ENCODE measurements around the gene EFNB1.
"Not testable (repeated sequence)": the region's sequence is repeated elsewhere in the genome, so short reads cannot be mapped to it uniquely, and the experiment has no call there.

EFNB1 gene

DNA sequence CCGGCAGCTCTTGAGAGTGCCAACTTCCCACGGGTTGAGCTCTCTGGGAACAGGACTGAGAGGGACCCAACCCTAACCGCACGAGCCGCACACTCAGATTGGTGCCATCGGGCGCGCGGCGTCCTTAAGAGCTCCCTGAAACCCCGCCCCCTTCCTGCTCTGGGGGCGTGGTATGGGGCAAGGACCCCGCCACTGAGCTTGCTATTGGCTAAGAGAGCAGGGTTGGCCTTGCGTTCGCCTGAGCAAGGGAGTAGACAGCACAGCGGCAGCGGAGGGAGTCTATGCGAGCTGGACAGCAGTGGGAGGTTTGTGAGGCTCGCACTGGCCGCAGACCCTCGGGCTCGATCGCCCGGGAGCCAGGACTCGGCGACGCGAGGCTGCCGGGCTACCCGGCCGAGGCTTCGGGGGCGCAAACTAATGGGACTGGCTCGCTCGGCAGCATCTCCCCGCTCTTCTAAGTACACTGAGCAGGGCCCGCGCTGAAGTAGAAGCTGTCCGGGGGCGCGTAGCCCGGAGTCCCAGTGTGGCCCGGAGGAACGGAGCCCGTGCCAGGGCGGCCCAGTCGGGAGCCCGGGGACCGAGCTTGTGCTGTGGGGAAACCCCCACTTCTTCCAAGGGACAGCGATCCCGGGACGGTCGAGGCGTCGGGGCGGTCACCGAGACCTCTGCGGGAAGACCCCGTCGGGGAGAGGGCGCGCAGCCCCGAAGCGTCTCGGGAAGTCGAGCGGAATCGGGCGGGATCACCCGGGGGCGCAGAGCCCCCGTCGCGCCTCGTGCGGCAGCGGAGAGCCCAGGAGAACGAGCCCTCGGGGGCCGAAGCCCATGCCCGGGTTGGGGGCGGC, at the start of gene EFNB1:
EFNB1 (plus strand) TSS at position 282 of the 842 bp plus-strand sequence. CDS start 756 bp downstream, outside the sequence.
- DNase-seq, result peak; percentile 86

DNA sequence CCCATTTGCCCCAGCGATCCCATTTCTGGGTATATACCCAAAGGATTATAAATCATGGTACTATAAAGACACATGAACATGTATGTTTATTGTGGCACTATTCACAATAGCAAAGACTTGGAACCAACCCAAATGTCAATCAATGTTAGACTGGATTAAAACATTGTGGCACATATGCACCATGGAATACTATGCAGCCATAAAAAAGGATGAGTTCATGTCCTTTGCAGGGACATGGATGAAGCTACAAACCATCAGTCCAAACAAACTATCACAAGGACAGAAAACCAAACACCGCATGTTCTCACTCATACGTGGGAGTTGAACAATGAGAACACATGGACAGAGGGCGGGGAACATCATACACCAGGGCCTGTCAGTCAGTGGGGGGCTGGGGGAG, 47.5 kb upstream of the EFNB1 start:
- DNase-seq, result not testable (repeated sequence)

DNA sequence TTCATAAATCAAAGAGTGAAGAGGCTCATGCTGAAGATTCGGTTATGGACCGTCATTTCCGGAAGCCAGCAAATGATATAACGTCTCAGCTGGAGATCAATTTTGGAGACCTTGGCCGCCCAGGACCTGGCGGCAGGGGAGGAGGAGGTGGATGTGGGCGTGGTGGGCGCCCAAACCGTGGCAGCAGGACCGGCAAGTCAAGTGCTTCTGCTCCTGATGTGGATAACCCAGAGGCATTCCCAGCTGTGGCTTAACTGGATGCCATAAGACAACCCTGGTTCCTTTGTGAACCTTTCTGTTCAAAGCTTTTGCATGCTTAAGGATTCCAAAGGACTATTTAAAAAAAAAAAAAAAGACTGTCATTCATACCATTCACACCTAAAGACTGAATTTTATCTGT, 44.0 kb upstream of the EFNB1 start:
- DNase-seq, result no peak

DNA sequence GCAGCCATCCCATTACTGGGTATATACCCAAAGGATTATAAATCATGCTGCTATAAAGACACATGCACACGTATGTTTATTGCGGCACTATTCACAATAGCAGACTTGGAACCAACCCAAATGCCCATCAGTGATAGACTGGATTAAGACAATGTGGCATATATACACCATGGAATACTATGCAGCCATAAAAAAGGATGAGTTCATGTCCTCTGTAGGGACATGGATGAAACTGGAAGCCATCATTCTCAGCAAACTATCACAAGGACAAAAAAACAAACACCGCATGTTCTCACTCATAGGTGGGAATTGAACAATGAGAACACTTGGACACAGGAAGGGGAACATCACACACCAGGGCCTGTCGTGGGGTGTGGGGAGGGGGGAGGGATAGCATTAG, 42.2 kb upstream of the EFNB1 start:
- not testable (repeated sequence) for DNase-seq

DNA sequence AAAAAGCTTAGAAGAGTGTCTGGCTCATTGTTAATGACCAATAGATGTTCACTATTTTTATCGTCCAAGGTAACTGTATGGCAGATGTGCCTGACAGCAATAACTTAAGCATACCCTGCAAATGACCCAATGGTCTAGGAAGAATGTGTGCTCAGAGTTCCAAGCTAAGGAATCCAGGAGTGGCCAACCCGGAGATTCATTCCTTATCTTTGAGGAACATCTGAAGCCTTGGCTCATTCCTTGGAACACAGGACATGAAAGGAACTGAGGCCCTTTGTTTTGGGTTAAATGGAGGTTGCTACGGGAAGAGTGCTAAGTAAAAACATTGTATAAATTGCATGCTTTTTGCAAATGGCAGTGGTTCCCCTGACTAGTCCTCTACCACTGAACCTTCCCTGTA, 38.9 kb upstream of the EFNB1 start:
- no peak for DNase-seq

DNA sequence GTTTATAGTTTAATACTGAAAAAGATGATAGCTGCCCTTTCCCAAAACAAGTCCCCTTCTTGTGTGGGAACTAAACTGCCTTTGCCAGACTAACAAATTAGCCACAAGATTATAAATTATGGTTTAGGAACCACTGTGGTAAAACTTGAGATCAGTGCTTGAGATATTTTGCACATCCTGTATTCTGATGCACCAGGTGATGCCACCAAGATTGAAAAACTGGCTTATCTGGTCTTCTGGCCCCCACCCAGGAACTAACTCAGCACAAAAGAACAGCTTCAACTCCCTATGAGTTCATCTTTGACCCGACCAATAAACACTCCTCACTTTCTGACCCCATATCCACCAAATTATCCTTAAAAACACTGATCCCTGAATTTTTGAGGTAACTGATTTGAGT, 36.7 kb upstream of the EFNB1 start:
- no peak for DNase-seq

DNA sequence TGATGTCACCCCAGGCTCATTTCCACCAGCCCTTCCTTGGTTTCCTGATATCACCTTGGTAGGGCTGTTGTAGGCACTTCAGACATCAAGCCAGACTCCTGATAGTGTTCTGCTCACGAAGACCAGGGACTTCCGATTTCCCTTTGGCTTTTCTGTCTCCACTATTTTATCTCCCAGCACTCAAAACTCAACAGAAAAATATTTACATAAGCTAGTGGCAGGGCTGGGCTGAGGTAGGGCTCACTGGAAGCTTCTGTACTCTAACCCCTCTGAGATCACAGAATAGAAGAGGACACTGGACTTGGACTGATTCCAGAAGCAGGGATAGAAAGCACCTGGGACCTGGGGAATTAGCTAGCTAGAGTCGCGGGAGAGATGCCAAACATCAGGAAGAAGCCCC, 34.4 kb upstream of the EFNB1 start:
- DNase-seq, result no peak

DNA sequence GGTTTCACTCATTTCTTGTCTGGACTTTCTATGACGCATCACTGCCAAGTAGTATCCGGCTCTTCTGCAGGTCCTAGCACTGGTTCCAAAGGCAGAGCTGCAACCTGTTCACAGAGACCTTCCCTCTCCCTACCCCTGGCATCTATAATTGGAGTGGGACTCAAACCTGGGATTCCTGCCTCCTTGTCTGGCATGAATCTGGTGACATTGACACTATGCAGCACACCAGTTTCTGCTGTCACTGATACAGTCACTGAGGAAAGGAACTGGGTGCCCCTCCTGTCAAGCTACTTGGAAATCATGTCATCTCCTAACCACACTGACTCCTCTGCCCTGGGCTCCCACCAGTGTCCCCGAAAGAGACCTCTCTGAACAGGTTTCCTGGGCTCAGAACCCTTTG, 33.1 kb upstream of the EFNB1 start:
- DNase-seq, result no peak

DNA sequence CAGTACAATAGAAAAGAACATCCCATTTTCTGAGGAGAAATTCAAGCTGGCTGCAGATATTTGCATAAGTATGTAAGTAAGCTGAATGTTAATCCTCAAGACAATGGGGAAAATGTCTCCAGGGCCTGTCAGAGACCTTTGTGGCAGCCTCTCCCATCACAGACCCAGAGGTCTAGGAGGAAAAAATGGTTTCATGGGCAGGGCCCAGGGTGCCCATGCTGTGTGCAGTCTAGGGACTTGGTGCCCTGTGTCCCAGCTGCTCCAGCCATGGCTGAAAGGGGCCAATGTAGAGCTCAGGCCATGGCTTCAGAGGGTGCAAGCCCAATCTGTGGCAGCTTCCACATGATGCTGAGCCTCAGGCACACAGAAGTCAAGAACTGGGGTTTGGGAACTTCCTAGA, 30.4 kb upstream of the EFNB1 start:
- DNase-seq, result not testable (repeated sequence)

DNA sequence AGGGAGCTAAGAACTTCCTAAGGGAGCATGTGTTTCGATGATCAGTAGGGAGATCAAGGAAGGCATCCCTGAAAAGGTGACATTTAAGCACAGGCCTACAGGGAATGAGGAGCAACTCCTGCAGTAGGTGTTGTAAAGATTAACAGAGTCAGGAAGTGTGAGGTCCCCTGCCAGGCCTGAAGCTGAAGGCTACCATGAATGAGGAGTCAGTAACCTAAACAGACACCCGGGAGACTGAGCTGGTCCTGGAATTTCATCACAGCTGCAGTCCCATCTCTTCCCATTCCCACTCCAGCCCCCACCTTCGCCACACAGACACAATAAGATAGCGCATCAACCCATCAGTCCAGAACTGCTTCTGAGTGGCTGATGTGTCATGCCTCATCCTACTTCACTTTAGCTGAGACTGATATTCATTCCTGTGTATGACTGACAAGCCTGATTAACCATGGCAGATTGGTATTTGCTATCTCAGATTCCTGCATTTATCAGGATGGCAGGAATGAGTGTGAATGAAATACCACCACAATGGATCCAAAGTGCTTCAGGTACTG, 27.0 kb upstream of the EFNB1 start:
- no peak for DNase-seq

DNA sequence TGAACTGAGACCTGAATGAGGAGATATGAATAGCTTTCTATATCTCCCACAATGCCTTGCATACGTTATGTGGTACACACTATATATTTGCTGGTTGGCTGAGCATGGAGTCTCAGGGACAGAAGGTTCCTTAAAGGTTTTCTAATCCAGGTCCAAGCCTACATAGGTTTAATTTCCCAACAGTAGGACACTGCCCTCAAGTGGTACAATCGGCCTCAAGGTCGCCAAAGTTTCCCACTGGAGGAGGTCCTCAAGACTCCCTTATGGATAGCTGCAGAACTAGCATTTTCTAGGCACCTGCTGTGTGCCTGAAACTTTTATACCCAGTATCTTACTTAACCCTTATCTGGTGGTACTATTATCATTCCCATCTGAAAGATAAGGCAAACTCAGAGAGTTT, 21.0 kb upstream of the EFNB1 start:
- DNase-seq, result no peak

DNA sequence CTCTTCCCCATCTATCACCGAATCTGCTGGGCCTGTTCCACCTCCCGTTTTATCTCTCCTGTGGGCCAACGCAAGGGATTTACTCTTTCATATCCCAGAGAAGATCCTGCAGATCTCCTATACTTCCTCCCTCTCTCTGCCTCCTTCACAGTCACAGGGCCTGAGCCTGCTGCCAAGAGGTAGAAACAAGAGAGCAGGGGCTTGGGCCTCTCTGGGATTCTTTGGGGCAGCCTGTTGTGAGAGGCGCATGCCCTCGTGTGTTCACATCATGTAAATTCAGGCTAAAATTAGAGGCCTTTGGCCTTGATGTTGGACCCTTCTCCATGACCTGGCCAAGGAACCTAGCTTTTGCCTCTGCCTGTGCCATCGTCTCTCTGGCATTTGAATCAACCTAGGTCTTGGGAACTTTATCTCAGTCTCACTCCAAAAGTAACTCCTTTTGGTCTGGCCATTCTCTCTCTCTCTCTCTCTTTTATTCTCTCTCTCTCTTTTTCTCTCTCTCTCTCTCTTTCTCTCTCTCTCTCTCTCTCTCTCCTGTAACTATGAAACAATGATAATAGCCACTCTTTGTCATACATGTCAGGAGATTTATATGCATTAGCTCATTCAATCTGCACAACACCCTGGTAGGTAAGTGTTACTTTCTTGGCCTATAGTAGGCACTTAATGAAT, 20.0 kb upstream of the EFNB1 start:
- no peak for DNase-seq

DNA sequence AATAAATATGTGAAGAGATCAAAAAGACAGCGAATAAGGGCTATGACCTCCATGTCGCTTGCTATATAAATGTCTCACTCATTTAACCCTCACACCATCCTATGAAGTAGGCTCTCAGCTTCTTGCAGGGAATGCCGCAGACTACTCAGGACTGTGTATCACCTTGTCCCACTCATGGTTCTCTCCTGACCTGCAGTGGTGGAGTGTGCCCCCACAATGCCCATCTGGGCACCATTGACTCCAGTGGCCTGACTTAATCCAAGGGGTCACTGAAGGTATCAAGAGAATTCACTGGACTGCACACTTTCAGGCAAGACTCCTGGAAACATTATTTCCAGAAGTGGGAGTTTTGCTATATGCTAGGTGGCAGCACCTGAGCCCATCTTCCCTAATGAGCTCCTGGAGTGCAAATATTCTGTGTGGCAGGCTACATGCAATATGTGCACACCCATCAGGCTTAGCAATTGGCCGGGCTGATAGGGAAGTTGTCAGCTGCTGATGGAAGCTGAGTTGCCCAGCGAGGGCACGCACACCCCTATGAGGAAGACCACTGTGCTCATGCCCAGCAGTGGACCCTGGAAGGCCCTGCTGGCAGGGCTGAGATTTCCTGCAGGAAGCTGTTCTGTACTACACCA, 8.2 kb upstream of the EFNB1 start:
- no peak for DNase-seq

DNA sequence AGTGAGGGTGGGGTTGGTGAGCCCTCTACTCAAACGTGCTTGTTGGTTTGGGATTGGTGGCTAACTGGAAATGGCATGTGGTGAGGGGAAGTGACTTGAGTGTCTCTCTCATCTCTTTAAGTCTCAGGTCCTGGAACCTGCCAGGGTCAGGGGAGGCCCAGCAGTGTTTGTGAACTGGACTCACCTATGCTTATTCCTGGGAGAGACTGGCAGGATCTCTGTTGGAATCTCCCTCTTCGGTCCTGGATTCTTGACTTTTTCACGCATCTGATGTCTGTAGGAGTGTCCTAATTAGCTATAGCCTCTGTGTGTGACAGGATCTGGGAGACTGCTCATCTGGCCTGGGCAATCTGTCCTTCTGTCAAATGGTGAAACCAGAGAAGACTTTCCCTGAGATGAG, 7.2 kb upstream of the EFNB1 start:
- no peak for DNase-seq

DNA sequence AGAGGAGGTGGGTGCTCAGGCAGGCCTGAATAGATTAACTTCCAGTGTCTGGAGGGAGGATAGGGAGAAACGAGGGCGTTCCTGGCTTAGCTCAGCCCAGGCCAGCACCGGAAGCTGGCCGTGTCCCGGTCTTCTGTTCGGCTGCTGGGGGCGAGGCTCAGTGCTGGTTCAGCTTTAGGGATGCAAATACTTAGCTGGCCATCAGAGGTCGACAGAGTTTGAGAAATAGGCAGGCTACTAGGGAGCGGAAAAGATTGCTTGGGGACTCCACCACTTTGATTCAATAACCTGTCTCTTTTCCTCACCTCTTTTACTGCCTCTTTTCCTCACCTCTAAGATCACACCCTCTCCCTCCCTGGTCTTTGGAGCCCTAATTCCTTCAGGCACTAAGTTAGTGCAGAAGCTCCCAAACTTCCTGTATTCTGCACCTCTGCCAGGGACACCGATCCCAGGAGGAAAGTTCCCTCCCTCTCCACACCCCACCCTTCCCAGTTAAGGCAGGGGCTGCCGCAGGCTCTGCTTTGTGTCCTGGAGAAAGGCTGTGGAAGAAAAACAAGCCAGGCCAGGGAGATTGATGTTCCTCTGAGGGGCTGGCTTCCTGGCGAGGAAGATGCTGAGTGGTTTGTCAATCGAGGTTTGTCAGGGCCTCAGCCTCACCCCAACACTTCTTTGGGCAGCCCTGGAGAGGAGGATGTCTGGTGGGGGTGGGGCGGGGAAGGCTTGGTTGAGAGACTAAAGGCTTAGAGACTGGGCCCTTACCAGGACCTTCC, 6.0 kb upstream of the EFNB1 start:
- peak; percentile 21 for DNase-seq

DNA sequence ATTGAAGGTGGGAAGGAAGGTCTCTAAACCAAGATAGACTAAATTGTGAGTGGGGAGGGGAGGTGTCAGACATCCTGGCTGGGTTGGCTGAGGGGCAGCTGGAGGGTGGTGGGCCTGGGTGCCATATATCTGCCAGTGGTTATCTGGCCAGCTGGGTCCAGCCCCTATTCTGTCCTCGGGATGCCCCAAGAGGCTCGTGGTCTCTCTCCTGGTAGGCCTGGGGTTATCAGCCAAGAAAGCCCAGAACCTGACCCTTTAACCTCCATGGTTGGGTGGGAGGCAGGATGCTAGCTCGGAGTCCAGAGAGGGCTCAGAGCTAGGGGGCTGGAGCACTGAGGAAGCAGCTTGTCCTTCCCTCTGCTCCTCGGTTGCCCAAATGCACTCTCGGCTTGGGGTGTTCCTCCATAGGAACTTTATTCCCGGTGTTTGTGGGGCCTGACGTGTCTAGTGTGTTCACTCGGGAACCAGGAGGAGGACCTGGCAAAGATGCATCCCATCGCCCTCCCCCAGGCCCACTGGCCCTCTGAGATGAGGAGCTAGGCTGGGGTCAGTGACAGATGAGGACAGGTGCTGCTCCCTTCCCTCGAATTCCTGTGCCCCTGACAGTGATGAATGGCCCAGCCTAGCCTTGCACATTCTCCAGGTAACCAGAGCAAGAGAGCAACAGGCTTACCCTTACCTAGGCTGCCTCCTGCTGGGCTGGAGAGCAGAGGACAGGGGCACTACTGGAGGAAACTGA, 5.2 kb upstream of the EFNB1 start:
- no peak for DNase-seq

DNA sequence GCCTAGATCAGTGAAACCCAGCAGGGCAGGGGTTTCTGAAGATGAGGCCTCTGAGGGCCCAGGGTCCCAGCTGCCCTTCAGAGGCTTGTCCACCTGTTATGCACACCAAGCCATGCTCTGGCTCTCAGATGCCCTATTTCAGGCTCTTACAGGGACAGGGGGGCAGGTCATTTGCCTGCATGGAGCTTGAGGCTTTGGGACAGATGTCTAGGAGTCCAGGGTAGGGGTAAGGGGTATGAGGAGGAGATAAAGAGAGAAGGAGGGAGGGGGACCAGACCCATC, 4.7 kb upstream of the EFNB1 start:
- DNase-seq, result no peak

DNA sequence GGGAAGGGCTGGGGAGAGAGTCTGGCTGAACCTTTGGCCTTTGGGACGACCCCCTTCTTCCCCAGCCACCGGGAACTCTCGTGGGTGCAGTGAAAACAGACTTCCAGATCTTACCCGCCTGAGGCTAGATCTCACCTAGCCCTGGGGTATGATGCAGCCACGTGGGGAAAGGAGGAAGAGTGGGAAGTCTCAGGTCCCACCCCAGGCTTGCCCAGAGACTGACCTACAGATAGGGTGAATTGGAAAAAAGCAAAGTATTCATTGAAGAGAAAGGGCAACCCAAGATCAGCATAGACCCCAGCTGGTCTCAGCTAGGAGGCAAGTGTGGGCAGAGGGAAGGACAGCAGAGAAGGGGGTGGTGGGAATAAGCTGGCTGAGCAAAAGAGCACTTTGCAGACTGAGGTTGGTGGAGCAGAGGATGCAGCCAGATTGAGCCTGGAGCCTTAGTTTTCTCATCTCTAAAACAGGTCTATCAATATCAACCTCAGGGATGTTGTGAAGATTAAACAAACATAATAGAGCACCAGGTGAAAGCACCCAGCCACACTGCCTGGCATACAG, 4.2 kb upstream of the EFNB1 start:
- DNase-seq, result no peak

DNA sequence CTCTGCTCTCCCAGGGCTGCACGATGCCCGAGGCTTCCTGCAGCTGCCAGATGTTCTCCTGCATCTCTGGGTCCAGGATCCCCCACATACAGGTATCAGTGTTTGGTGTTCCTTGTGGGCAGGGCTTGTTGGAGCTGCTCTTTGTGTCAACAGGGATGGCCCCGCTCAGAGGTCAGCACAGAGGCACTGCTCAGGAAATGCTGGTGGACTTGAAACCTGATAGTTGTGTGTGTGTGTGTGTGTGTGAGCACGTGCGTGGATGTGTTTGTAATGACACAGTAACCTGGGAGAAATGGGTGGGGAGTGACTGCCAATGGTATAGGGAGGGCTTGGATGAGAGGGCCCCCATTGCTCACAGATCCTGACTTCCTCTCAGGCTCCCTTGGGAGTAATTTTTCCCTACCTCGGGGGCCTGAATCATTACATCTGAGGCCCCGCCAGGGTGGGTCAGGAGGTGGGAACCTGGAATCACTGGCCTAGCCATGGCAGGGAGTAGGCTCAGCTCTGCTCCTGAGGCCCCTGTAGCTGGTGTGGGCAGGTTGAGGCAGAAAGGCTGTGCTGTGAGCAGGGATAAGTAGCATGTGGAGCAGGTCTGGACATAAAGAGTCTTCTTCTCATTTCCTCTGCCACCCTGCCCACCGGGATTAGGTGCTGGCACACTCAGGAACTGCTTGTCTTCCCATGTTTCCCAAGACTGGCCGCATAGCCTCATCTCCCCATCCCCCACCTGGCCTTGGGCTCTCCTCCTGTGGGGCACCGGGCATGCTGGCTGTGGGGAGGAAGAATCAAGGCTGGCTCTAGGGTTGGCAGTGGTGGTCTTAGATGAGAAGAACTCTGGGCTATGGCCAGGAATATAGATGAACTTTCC, 2.5 kb upstream of the EFNB1 start:
- no peak for DNase-seq

DNA sequence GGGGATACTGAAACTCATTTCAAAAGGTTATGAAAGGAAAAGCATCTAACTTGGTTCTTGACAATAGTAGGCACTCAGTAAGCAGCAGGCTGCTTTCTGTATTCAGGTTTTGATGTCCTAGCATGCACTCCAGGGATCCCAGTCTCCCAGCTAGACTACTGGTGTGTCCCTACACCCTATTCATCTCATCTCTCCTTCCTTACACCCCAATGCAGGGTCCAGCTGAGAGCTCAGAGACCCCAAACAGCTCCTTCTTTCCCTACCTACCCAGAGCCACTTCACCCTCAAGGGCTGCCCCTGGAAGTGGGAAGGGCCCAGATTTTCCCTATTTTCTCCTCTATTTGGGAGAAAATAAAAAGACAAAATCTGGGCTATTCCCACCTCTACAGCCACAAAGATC, 1.6 kb upstream of the EFNB1 start:
- DNase-seq, result no peak
